A673 (cell line): ENCODE results near the gene AGTR1.

Experiments used
- EZH2 ChIP-seq: fragments of 200-600 bp; sonication (generic); IDR thresholded peaks from 2 replicates; pipeline ENCODE4 v1.6.1; 2017; ENCODE audit warnings: borderline replicate concordance, low read depth, mild to moderate bottlenecking, mixed read lengths, antibody characterized with exemption, low read length; ENCODE audit not compliant: poor library complexity, severe bottlenecking
- TF ChIP-seq, protein P1 (sequence below): fragments of 300-800, 200-600 bp; sonication (generic); conservative IDR thresholded peaks from 2 replicates; pipeline ENCODE4 v1.5.1; 2017; ENCODE audit warnings: low read depth, mild to moderate bottlenecking, antibody characterized with exemption, low read length, moderate library complexity, mixed read lengths

GRCh38 chr3:148772835-148773234 lies 75.1 kb downstream of the AGTR1 start:
- TF ChIP-seq, protein P1, sequence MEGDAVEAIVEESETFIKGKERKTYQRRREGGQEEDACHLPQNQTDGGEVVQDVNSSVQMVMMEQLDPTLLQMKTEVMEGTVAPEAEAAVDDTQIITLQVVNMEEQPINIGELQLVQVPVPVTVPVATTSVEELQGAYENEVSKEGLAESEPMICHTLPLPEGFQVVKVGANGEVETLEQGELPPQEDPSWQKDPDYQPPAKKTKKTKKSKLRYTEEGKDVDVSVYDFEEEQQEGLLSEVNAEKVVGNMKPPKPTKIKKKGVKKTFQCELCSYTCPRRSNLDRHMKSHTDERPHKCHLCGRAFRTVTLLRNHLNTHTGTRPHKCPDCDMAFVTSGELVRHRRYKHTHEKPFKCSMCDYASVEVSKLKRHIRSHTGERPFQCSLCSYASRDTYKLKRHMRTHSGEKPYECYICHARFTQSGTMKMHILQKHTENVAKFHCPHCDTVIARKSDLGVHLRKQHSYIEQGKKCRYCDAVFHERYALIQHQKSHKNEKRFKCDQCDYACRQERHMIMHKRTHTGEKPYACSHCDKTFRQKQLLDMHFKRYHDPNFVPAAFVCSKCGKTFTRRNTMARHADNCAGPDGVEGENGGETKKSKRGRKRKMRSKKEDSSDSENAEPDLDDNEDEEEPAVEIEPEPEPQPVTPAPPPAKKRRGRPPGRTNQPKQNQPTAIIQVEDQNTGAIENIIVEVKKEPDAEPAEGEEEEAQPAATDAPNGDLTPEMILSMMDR: no peak
- TF ChIP-seq EZH2: no peak
